GM21737 (cell line): ENCODE measurements around the gene ATRX.
"Not testable (repeated sequence)": the region's sequence is repeated elsewhere in the genome, so short reads cannot be mapped to it uniquely, and the experiment has no call there.

Experiments
- ATAC-seq: cut with Tn5 transposase; IDR thresholded peaks from one replicate; pipeline ENCODE4 v1.9.1; 2021; ENCODE audit warnings: mild to moderate bottlenecking, moderate library complexity; ENCODE audit not compliant: unreplicated experiment

ATRX gene

DNA sequence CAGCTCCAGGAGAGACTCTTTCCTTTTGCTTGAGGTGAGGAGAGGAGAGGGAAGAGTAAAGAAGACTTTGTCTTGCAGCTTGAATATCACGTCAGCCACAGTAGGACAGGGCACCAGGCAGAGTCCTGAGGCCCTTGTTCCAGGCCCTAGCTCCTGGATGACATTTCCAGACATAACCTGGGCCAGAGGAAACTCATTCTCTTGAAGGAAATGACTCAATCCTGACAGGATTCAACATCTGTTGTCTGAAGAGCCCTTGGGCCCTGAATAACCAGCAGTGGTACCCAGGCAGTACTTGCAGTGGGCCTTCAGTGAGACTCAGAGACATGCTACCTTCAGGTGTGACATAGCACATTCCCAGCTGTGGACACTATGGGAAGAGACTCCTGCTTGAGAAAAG is 276.0 kb downstream of the ATRX start:
- no peak for ATAC-seq

DNA sequence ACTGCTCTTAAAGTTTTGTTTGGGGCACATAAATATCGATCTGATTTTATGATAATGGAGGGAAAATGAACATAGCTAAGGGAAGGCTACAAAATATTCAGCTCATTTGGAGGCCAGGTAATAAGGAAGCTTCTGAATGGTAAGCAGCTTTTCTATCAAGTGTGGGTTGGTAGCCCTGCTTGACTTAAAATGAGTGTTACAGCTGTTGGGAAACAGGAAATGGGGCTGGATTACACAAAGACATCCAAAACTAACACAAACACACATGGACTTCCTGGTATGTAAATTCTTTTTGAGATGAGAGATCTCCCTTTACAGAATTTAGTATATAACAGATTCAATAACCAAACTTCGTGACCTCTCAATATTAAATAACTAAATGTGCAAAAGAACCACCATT is 280.8 kb downstream of the ATRX start:
- no peak for ATAC-seq

DNA sequence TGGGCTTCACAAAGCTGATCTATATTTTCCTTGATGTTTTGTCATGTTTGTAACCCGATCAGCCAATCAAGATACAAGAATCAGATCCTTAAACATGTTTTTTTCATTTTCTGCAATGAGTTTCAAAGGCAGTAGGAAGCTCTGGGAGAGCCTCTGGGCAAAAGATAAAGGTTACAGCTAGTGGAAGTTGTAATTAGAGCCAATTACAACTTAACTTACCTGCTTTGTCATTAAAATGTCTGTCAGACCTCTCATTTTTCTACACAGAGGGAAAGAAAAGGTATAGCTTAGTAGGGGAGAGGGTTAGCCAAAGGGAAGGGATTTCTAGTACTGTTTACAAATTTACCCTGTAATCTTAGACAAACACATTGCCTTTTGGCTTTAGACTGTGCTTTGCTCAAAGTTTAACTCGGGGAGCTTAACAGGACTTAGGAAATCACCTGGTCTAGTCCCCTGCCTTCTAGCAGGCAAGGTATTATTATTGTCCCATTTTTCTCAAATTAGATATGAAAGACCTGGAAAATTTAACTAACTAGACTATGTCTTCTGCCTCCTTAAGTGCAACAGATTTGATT is 283.0 kb downstream of the ATRX start:
- ATAC-seq, result no peak

DNA sequence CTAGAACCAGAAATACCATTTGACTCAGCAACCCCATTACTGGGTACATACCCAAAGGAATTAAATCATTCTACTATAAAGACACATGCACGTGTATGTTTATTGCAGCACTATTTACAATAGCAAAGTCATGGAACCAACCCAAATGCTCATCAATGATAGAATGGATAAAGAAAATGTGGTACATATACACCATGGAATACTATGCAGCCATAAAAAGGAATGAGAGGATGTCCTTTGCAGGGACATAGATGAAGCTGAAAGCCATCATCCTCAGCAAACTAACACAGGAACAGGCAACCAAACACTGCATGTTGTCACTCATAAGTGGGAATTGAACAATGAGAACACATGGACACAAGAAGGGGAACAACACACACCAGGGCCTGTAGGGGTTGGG is 285.9 kb downstream of the ATRX start:
- not testable (repeated sequence) for ATAC-seq

DNA sequence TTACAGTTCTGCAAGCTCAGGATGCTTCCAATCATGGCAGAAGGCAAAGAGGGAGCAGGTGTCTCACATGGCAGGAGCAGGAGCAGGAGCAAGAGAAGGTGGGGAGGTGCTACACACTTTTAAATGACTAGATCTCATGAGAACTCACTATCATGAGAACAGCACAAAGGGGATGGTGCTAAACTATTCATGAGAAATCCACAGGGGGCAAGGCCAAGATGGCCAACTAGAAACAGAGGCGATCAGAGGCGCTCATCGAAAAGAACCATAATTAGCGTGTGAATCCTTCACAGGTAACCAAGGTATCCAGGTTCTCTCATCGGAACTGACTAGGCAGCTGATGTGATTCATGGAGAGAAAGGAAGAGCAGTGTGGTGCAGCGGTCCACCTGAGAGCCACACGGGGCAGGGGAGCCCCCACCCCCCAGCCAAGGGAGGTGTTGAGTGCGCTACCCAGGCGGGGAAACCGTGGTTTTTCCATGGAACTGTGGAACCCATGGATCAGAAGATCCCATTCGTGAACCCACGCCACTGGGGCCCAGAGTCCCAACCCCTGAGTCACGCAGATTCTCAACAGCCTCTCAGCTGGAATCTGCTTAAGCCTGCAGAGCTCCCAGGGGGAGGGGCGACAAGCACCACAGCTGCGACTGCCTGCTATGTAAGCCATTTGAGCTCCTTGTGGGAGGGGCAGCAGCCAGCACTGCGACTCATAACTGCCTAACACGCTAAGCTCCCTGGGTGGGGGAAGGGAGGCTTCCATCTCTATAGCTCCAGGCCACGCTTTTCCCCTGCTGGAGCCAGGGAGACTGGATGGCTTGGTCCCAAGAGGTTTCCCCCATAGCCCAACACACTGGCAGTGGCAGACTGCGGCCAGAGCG is 292.1 kb downstream of the ATRX start:
- no peak for ATAC-seq

DNA sequence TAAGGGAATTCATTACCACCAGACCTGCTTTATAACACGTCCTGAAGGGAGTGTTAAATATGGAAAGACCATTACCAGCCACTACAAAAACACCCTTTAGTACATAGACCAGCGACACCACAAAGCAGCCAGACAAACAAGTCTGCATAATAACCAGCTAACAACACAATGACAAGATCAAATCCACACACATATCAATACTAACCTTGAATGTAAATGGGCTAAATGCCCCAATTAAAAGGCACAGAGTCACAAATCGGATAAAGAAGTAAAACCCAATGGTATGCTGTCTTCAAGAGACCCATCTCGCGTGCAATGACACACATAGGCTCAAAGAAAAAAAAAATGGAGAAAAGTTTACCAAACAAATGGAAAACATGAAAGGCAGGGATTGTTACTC is 302.0 kb downstream of the ATRX start:
- ATAC-seq, result no peak

DNA sequence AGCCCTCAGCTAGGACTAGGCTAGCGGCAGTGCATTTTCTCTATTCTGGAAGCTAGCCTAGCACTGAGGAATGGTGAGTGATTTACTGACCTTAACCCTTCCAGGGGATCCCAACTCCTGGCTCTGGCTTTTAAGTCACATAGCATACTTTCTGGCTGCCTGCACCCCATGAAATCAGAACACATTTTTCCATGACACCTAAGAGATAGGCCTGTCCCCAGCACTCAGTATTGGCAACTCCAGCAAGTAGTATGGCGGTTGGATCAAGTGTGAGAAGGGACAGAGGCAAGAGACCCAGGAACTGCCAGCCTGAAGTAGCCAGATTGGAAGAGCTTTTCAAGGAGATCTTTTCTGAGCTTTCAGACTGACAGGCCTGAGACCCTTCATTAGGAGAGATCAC is 330.6 kb downstream of the ATRX start:
- ATAC-seq, result no peak
